DND-41 (cell line): ENCODE data around the gene KRTAP9-2.

ENCODE experiments used
- EZH2 ChIP-seq: IDR thresholded peaks from 3 replicates; pipeline ENCODE4 v1.6.1; 2012; ENCODE audit warnings: borderline replicate concordance, low read depth, mild to moderate bottlenecking, moderate library complexity, low read length, inconsistent platforms; ENCODE audit not compliant: severe bottlenecking
- TF ChIP-seq, protein P1 (sequence below): IDR thresholded peaks from 2 replicates; pipeline ENCODE4 v1.5.1; 2012; ENCODE audit warnings: borderline replicate concordance, low read length, moderate library complexity, mild to moderate bottlenecking; ENCODE audit not compliant: poor library complexity, severe bottlenecking; ENCODE audit errors: extremely low read depth

DNA sequence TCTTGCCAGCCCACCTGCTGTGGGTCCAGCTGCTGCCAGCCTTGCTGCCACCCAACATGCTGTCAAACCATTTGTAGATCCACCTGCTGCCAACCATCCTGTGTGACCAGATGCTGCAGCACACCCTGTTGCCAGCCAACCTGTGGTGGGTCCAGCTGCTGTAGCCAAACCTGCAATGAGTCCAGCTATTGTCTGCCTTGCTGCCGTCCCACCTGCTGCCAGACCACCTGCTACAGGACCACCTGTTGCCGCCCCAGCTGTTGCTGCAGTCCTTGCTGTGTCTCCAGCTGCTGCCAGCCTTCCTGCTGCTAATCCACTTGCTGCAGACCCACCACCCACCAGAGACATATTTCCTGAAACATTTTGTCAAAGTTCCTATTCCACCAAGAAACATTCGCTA, 36.1 kb upstream of the KRTAP9-2 start:
- TF ChIP-seq, protein P1, sequence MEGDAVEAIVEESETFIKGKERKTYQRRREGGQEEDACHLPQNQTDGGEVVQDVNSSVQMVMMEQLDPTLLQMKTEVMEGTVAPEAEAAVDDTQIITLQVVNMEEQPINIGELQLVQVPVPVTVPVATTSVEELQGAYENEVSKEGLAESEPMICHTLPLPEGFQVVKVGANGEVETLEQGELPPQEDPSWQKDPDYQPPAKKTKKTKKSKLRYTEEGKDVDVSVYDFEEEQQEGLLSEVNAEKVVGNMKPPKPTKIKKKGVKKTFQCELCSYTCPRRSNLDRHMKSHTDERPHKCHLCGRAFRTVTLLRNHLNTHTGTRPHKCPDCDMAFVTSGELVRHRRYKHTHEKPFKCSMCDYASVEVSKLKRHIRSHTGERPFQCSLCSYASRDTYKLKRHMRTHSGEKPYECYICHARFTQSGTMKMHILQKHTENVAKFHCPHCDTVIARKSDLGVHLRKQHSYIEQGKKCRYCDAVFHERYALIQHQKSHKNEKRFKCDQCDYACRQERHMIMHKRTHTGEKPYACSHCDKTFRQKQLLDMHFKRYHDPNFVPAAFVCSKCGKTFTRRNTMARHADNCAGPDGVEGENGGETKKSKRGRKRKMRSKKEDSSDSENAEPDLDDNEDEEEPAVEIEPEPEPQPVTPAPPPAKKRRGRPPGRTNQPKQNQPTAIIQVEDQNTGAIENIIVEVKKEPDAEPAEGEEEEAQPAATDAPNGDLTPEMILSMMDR, result no peak
- TF ChIP-seq EZH2, result no peak
